HCT116 (cell line): ENCODE data around the gene DCHS2. TPM values are rescaled to one million over a fixed set of nuclear protein-coding genes. Genes with fewer than 3 reads are reported as not detected.

ENCODE experiments used
- ATAC-seq: fragments of 200-7000 bp; cut with Tn5 transposase; 2 replicates; pipeline ENCODE4 v1.9.1; 2020; ENCODE audit warnings: mild to moderate bottlenecking, moderate library complexity
- BruUV-seq: library from RNA; stranded (reverse); fragments of 400-500 nt; replicated peaks from 2 replicates; lab custom pipeline; 2021; lab: Mats Ljungman, UMichigan
- CTCF ChIA-PET: fragments of 300-600 bp; sonication (Branson Sonifier 250); formaldehyde crosslinking; loops from one replicate; lab custom pipeline; 2021; ENCODE audit warnings: antibody characterized with exemption; lab: Charles Lee
- POLR2A ChIA-PET: fragments of 300-600, 350-600 bp; sonication (Branson Sonifier 250); formaldehyde crosslinking; loops from one replicate; lab custom pipeline; 2021; ENCODE audit warnings: antibody characterized with exemption; lab: Charles Lee
- RAD21 ChIA-PET, 2 experiments: fragments of 300-600 bp; sonication (Branson Sonifier 250); formaldehyde crosslinking; loops; one replicate each; lab custom pipeline; 2023; ENCODE audit warnings: low total read pairs in 2 of 2; ENCODE audit not compliant: uncharacterized antibody in 2 of 2, unreplicated experiment in 2 of 2, low non-redundant PET in 1 of 2; lab: Charles Lee
- DNase-seq: peaks from one replicate; pipeline ENCODE4 v3.0.0-alpha.2; 2010; ENCODE audit warnings: low read depth, low spot score
- H2AFZ ChIP-seq: fragments of 200-600 bp; shearing (Covaris generic), sonication (generic); 2 replicates; pipeline ENCODE4 v1.6.1; 2017; ENCODE audit warnings: low read depth, mixed run types, mixed read lengths, antibody characterized with exemption, low read length; ENCODE audit not compliant: poor library complexity, severe bottlenecking
- H3K27ac ChIP-seq: 2 replicates; pipeline ENCODE4 v1.5.1; 2012; ENCODE audit warnings: low read depth, low read length
- H3K27me3 ChIP-seq: fragments of 200-600 bp; sonication (generic); 2 replicates; pipeline ENCODE4 v1.6.1; 2016; ENCODE audit warnings: mixed run types, low read length, mixed read lengths; ENCODE audit not compliant: insufficient read depth
- H3K36me3 ChIP-seq, 2 experiments: fragments of 200-500 bp in 1 of 2; fragments of 200-600 bp in 1 of 2; sonication (Bioruptor generic) in 1 of 2; sonication (generic) in 1 of 2; 2 replicates each; pipeline versions ENCODE4 v1.5.1 to v1.6.1; 2014 to 2016; ENCODE audit warnings: low read length in 2 of 2, inconsistent platforms in 1 of 2, mixed read lengths in 1 of 2, mixed run types in 1 of 2; ENCODE audit not compliant: insufficient read depth in 2 of 2, control insufficient read depth in 1 of 2
- H3K4me1 ChIP-seq, 2 experiments: fragments of 200-600 bp in 1 of 2; sonication (generic) in 1 of 2; 2 replicates each; pipeline versions ENCODE4 v1.5.1 to v1.6.1; 2012 to 2017; ENCODE audit warnings: low read length in 2 of 2, inconsistent platforms in 1 of 2, mild to moderate bottlenecking in 1 of 2, mixed read lengths in 1 of 2, mixed run types in 1 of 2, moderate library complexity in 1 of 2; ENCODE audit not compliant: insufficient read depth in 2 of 2, control insufficient read depth in 1 of 2
- H3K4me2 ChIP-seq: fragments of 200-600 bp; sonication (generic); 2 replicates; pipeline ENCODE4 v1.6.1; 2017; ENCODE audit warnings: mixed run types, low read length, mixed read lengths
- H3K4me3 ChIP-seq, 2 experiments: fragments of 200-600 bp in 1 of 2; sonication (generic) in 1 of 2; replicated peaks in 1 of 2; 2 replicates each; pipeline ENCODE4 v1.5.1; 2011 to 2016; ENCODE audit warnings: low read length in 2 of 2, control low read depth in 1 of 2, low read depth in 1 of 2, mild to moderate bottlenecking in 1 of 2, mixed read lengths in 1 of 2, mixed run types in 1 of 2
- H3K79me2 ChIP-seq: fragments of 200-600 bp; sonication (generic); 2 replicates; pipeline ENCODE4 v1.6.1; 2017; ENCODE audit warnings: mild to moderate bottlenecking, mixed run types, low read length, moderate library complexity, mixed read lengths; ENCODE audit not compliant: insufficient read depth
- H3K9ac ChIP-seq: fragments of 200-600 bp; sonication (generic); 2 replicates; pipeline ENCODE4 v1.6.1; 2016; ENCODE audit warnings: low read length, mixed read lengths
- H3K9me2 ChIP-seq: fragments of 200-600 bp; sonication (generic), shearing (Covaris generic); 2 replicates; pipeline ENCODE4 v1.6.1; 2017; ENCODE audit warnings: mixed run types, mild to moderate bottlenecking, moderate library complexity; ENCODE audit not compliant: insufficient read depth
- H3K9me3 ChIP-seq, 2 experiments: fragments of 200-500 bp in 1 of 2; fragments of 200-600 bp in 1 of 2; sonication (Bioruptor generic) in 1 of 2; sonication (generic) in 1 of 2; 2 replicates each; pipeline ENCODE4 v1.6.1; 2014 to 2017; ENCODE audit warnings: low read length in 2 of 2, mixed read lengths in 2 of 2, inconsistent platforms in 1 of 2, low read depth in 1 of 2, mild to moderate bottlenecking in 1 of 2, mixed run types in 1 of 2, moderate library complexity in 1 of 2; ENCODE audit not compliant: control insufficient read depth in 1 of 2, insufficient read depth in 1 of 2
- H4K20me1 ChIP-seq: fragments of 200-600 bp; sonication (generic), shearing (Covaris generic); 2 replicates; pipeline ENCODE4 v1.6.1; 2017; ENCODE audit warnings: mixed run types, mild to moderate bottlenecking, moderate library complexity; ENCODE audit not compliant: insufficient read depth
- CBX3 ChIP-seq: IDR thresholded peaks from 2 replicates; pipeline ENCODE4 v1.6.1; 2012; ENCODE audit warnings: low read depth
- CEBPB ChIP-seq: IDR thresholded peaks from 2 replicates; pipeline ENCODE4 v1.6.1; 2012; ENCODE audit warnings: low read depth
- CTCF ChIP-seq, 3 experiments: fragments of 200-600 bp in 1 of 3; sonication (generic) in 1 of 3; IDR thresholded peaks in 2 of 3; conservative IDR thresholded peaks in 1 of 3; 2 replicates each; pipeline ENCODE4 v1.5.1; 2012 to 2017; ENCODE audit warnings: low read depth in 2 of 3, low read length in 2 of 3, antibody characterized with exemption in 1 of 3, borderline replicate concordance in 1 of 3, control low read depth in 1 of 3, mild to moderate bottlenecking in 1 of 3, mixed read lengths in 1 of 3, mixed run types in 1 of 3, moderate library complexity in 1 of 3; ENCODE audit not compliant: insufficient read depth in 1 of 3
- EGR1 ChIP-seq: IDR thresholded peaks from 2 replicates; pipeline ENCODE4 v1.6.1; 2012; ENCODE audit warnings: low read depth
- EZH2phosphoT487 ChIP-seq: fragments of 200-600 bp; IDR thresholded peaks from 2 replicates; pipeline ENCODE4 v1.6.1; 2018; ENCODE audit warnings: antibody characterized with exemption, borderline replicate concordance
- JUND ChIP-seq: IDR thresholded peaks from 2 replicates; pipeline ENCODE4 v1.6.1; 2012
- POLR2AphosphoS5 ChIP-seq: IDR thresholded peaks from 2 replicates; pipeline ENCODE4 v1.6.1; 2011; ENCODE audit warnings: mild to moderate bottlenecking, low read depth, low read length, moderate library complexity
- REST ChIP-seq: IDR thresholded peaks from 2 replicates; pipeline ENCODE4 v1.6.1; 2012; ENCODE audit warnings: low read depth
- SRF ChIP-seq: IDR thresholded peaks from 2 replicates; pipeline ENCODE4 v1.6.1; 2012; ENCODE audit warnings: low read depth
- TCF7L2 ChIP-seq: IDR thresholded peaks from 2 replicates; pipeline ENCODE4 v1.7.0; 2011; ENCODE audit warnings: borderline replicate concordance, inconsistent platforms; ENCODE audit not compliant: insufficient read depth, insufficient read length; ENCODE audit errors: extremely low read depth
- ZFX ChIP-seq: fragments of 450-650 bp; IDR thresholded peaks from 2 replicates; pipeline ENCODE4 v1.6.1; 2017
- ZNF274 ChIP-seq: fragments of 200-500 bp; sonication (Bioruptor generic); IDR thresholded peaks from 2 replicates; pipeline ENCODE4 v1.6.1; 2014; ENCODE audit warnings: mild to moderate bottlenecking, low read depth, low read length, inconsistent platforms
- intact Hi-C: fragments of 100-400 bp; cut with micrococcal nuclease; formaldehyde crosslinking; loops from 2 replicates; pipeline ENCODE4 v1.10.0; 2022
- total RNA-seq: library from RNA; stranded (reverse); gene quantifications from one replicate; pipeline ENCODE4 v1.2.1, GENCODE V29; 2021; ENCODE audit not compliant: unreplicated experiment
- TF ChIP-seq, protein P1 (sequence below): IDR thresholded peaks from 2 replicates; pipeline ENCODE4 v1.6.1; 2012

DCHS2 gene
- total RNA-seq, 1 experiment from 2014 or later, result 0.05 TPM

GRCh38 chr4:154455111-154455510 lies 36.5 kb downstream of the DCHS2 start:
- intact Hi-C loops, result no loop called here
- POLR2A ChIA-PET, result no interaction called here
- no peaks in the 10 kb centered on the region for H3K79me2 ChIP-seq
- H3K9ac ChIP-seq, result no peak overlapping the region
- H3K9me2 ChIP-seq, result no peaks in the 10 kb centered on the region
- no peaks in the 10 kb centered on the region for H4K20me1 ChIP-seq
- no peak for TF ChIP-seq CTCF (IDR thresholded peaks at IDR 0.05 in 2 of 3, conservative IDR thresholded peaks at IDR 0.05 in 1 of 3; ENCODE audit: borderline replicate concordance in 1 of 3, insufficient read depth in 1 of 3, low read depth in 2 of 3, low read length in 2 of 3)
- no peak for TF ChIP-seq JUND
- TF ChIP-seq, all 23 proteins: peak for 0
- RAD21 ChIA-PET, result no interaction called here
- DNase-seq (no peak), ATAC-seq (no peak)
- Histone ChIP-seq H3K36me3 (no peaks in the 10 kb centered on the region), H3K4me1 (no peaks in the 10 kb centered on the region), H3K27ac (no peak overlapping the region), H2AFZ (no peak overlapping the region), H3K4me2 (no peak overlapping the region), H3K4me3 (no peak overlapping the region), H3K27me3 (no peaks in the 10 kb centered on the region), H3K9me3 (no peaks in the 10 kb centered on the region)
- CTCF ChIA-PET, result no interaction called here
- no TSS peak for BruUV-seq

DNA sequence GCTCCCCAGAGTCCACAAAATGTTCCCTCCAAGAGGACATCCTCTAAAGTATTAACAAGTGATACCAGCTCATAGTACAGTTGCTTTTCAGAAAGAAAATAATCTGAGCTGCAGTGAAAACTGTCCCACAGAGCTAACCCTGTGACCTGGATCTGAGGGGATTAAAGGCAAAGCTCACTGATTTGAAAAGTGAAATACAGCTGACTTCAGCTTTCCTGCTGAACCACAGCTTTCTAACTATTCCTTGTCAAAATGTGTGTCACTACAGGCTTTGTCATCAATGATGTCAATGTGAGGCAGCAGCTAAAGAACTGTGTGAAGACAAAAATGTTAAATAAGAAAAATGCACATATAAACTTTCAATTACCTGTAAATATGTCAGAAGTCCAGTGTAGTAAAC lies 36.9 kb downstream of the DCHS2 start:
- ChIA-PET RAD21 (no interaction called here), CTCF (no interaction called here), POLR2A (no interaction called here)
- H3K9me2 ChIP-seq, result no peaks in the 10 kb centered on the region
- DNase-seq (no peak), ATAC-seq (no peak)
- no peak overlapping the region for H3K27ac ChIP-seq
- no peaks in the 10 kb centered on the region for H3K27me3 ChIP-seq
- H3K4me2 ChIP-seq, result no peak overlapping the region
- no peaks in the 10 kb centered on the region for H3K36me3 ChIP-seq
- no peaks in the 10 kb centered on the region for H4K20me1 ChIP-seq
- H2AFZ ChIP-seq, result no peak overlapping the region
- H3K4me3 ChIP-seq, result no peak overlapping the region
- H3K9me3 ChIP-seq, result no peaks in the 10 kb centered on the region
- H3K79me2 ChIP-seq, result no peaks in the 10 kb centered on the region
- no peak overlapping the region for H3K9ac ChIP-seq
- intact Hi-C loops, result no loop called here
- H3K4me1 ChIP-seq, result no peaks in the 10 kb centered on the region
- BruUV-seq, result no TSS peak
- TF ChIP-seq ZNF274, result no peak
- TF ChIP-seq EGR1, result no peak
- no peak for TF ChIP-seq ZFX
- TF ChIP-seq CBX3, result no peak
- no peak for TF ChIP-seq EZH2phosphoT487
- TF ChIP-seq TCF7L2, result no peak
- TF ChIP-seq, protein P1, sequence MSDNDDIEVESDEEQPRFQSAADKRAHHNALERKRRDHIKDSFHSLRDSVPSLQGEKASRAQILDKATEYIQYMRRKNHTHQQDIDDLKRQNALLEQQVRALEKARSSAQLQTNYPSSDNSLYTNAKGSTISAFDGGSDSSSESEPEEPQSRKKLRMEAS, result no peak
- no peak for TF ChIP-seq REST
- TF ChIP-seq CTCF (IDR thresholded peaks at IDR 0.05 in 2 of 3, conservative IDR thresholded peaks at IDR 0.05 in 1 of 3; ENCODE audit: borderline replicate concordance in 1 of 3, insufficient read depth in 1 of 3, low read depth in 2 of 3, low read length in 2 of 3), result no peak
- TF ChIP-seq SRF, result no peak
- TF ChIP-seq CEBPB, result no peak
- no peak for TF ChIP-seq POLR2AphosphoS5
